Measurements from ENCODE around the gene HTD2. TPM values are rescaled to one million over a fixed set of nuclear protein-coding genes. Genes with fewer than 3 reads are reported as not detected.
"Not testable (repeated sequence)": the region's sequence is repeated elsewhere in the genome, so short reads cannot be mapped to it uniquely, and the experiment has no call there.

HTD2 gene
- total RNA-seq, 1 experiment from 2014 or later, result 13.5 TPM

DNA sequence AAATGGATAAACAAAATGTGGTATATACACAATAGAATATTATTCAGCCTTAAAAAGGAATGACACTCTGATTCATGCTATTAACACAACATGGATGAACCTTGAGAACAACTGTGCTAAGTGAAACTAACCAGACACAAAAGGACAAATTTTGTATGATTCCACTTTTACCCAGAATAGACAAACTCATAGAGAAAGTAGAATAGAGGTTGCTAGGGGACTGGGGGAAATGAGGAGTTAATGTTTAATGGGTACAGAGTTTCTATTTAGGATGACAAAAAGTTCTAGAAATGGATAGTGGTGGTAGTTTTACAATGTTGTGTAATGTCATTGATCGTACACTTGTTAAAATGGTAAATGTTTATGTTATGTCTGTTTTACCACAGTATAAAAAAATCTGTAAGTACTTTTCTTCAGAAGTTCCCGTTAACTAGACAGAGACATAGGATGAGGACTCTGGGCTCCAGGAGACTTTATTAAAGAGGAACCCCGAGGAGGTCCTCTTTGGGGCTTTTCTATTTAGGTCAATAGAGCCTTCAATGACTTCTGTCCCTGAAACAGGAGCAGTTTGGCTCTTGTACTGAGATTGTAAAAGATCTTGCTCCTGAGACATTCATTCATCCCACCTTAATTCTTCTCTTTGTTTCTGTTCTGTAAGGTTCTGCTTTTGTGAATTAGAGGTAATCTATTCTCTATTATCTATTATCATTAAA lies 44.2 kb upstream of the HTD2 start:
- intact Hi-C loops (cut with micrococcal nuclease), result no loop called here
- Histone ChIP-seq H3K9me2 (ENCODE audit: insufficient read depth) (no peaks in the 10 kb centered on the region), H2AFZ (ENCODE audit: low read depth, low read length, poor library complexity, severe bottlenecking) (no peak overlapping the region), H3K4me2 (ENCODE audit: low read length) (no peak overlapping the region), H3K79me2 (ENCODE audit: insufficient read depth, low read length) (no peaks in the 10 kb centered on the region), H3K4me1 (ENCODE audit: control insufficient read depth in 1 of 2, insufficient read depth in 2 of 2, low read length in 2 of 2) (peaks cover 0 to 16% of the 10 kb centered on the region in 2 experiments; a peak in 2 of 4 replicates), H3K27me3 (ENCODE audit: insufficient read depth, low read length) (no peaks in the 10 kb centered on the region), H3K4me3 (replicated peaks in 1 of 2; ENCODE audit: low read depth in 1 of 2, low read length in 2 of 2) (no peak overlapping the region), H3K9me3 (ENCODE audit: control insufficient read depth in 1 of 2, insufficient read depth in 1 of 2, low read depth in 1 of 2, low read length in 2 of 2) (no peaks in the 10 kb centered on the region), H4K20me1 (ENCODE audit: insufficient read depth) (no peaks in the 10 kb centered on the region), H3K9ac (ENCODE audit: low read length) (no peak overlapping the region), H3K27ac (ENCODE audit: low read depth, low read length) (no peak overlapping the region), H3K36me3 (ENCODE audit: control insufficient read depth in 1 of 2, insufficient read depth in 2 of 2, low read length in 2 of 2) (no peaks in the 10 kb centered on the region; a peak in 1 of 4 replicates)
- DNase-seq (ENCODE audit: low read depth, low spot score) (no peak), ATAC-seq (no peak)
- BruUV-seq (replicated peaks), result no TSS peak
- no peak for TF ChIP-seq CEBPB (IDR thresholded peaks at IDR 0.05; ENCODE audit: low read depth)
- TF ChIP-seq FOSL1 (IDR thresholded peaks at IDR 0.05; ENCODE audit: low read depth), result no peak
- ChIA-PET RAD21 (ENCODE audit: low non-redundant PET in 1 of 2, low total read pairs in 2 of 2, uncharacterized antibody in 2 of 2, unreplicated experiment in 2 of 2) (no interaction called here), POLR2A (no interaction called here), CTCF (no interaction called here)

DNA sequence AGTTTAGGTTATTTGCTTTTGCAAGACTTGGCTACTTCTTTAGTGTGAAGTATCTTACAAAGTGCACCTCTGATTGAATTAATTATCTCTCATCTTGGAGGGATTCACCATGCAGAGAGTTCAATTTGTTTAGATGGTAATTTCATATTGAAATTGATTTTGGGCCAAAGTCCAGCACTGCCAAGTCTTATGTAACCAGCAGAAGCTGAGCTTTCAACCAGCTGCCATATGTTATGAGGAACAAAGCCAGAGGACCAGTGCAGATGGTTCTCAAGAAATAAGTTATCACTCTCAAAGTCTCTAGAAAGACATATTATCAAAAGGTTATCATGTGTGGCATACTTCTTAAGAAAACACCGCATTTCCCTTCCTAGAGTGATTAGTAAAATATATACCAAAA lies 39.7 kb upstream of the HTD2 start:
- POLR2A ChIA-PET, result no interaction called here
- no peak overlapping the region for H3K27ac ChIP-seq (ENCODE audit: low read depth, low read length)
- CTCF ChIA-PET, result no interaction called here

GRCh38 chr3:58267543-58267942 lies 38.8 kb upstream of the HTD2 start:
- H3K4me3 ChIP-seq (replicated peaks in 1 of 2; ENCODE audit: low read depth in 1 of 2, low read length in 2 of 2); ATAC-seq; H4K20me1 ChIP-seq (ENCODE audit: insufficient read depth); POLR2A ChIA-PET; DNase-seq (ENCODE audit: low read depth, low spot score); H3K36me3 ChIP-seq (ENCODE audit: control insufficient read depth in 1 of 2, insufficient read depth in 2 of 2, low read length in 2 of 2); H3K9me2 ChIP-seq (ENCODE audit: insufficient read depth); intact Hi-C loops (cut with micrococcal nuclease); H3K9me3 ChIP-seq (ENCODE audit: control insufficient read depth in 1 of 2, insufficient read depth in 1 of 2, low read depth in 1 of 2, low read length in 2 of 2); BruUV-seq (replicated peaks); H3K27me3 ChIP-seq (ENCODE audit: insufficient read depth, low read length); H3K4me2 ChIP-seq (ENCODE audit: low read length); CTCF ChIA-PET; H3K9ac ChIP-seq (ENCODE audit: low read length); H3K27ac ChIP-seq (ENCODE audit: low read depth, low read length); H3K79me2 ChIP-seq (ENCODE audit: insufficient read depth, low read length); H2AFZ ChIP-seq (ENCODE audit: low read depth, low read length, poor library complexity, severe bottlenecking); RAD21 ChIA-PET (ENCODE audit: low non-redundant PET in 1 of 2, low total read pairs in 2 of 2, uncharacterized antibody in 2 of 2, unreplicated experiment in 2 of 2): not testable (repeated sequence)
- H3K4me1 ChIP-seq (ENCODE audit: control insufficient read depth in 1 of 2, insufficient read depth in 2 of 2, low read length in 2 of 2), result peaks cover 11 to 19% of the 10 kb centered on the region in 2 experiments

More for the DNA sequence above, 39.7 kb upstream of the HTD2 start:
- TF ChIP-seq, protein P1, sequence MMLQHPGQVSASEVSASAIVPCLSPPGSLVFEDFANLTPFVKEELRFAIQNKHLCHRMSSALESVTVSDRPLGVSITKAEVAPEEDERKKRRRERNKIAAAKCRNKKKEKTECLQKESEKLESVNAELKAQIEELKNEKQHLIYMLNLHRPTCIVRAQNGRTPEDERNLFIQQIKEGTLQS (IDR thresholded peaks at IDR 0.05), result no peak
- TF ChIP-seq CBX3 (IDR thresholded peaks at IDR 0.05; ENCODE audit: low read depth) (no peak), YY1 (IDR thresholded peaks at IDR 0.05; ENCODE audit: extremely low read depth, insufficient replicate concordance, low read depth, low read length) (no peak), TCF7L2 (IDR thresholded peaks at IDR 0.05; ENCODE audit: borderline replicate concordance, extremely low read depth, insufficient read depth, insufficient read length) (no peak)
- ATAC-seq (no peak), DNase-seq (ENCODE audit: low read depth, low spot score) (no peak)
- RAD21 ChIA-PET (ENCODE audit: low non-redundant PET in 1 of 2, low total read pairs in 2 of 2, uncharacterized antibody in 2 of 2, unreplicated experiment in 2 of 2), result no interaction called here
- Histone ChIP-seq H3K27me3 (ENCODE audit: insufficient read depth, low read length) (no peaks in the 10 kb centered on the region), H3K4me1 (ENCODE audit: control insufficient read depth in 1 of 2, insufficient read depth in 2 of 2, low read length in 2 of 2) (peaks cover 1 to 10% of the 10 kb centered on the region in 2 experiments), H4K20me1 (ENCODE audit: insufficient read depth) (no peaks in the 10 kb centered on the region), H3K9ac (ENCODE audit: low read length) (no peak overlapping the region), H3K79me2 (ENCODE audit: insufficient read depth, low read length) (no peaks in the 10 kb centered on the region), H3K4me3 (replicated peaks in 1 of 2; ENCODE audit: low read depth in 1 of 2, low read length in 2 of 2) (no peak overlapping the region), H3K9me2 (ENCODE audit: insufficient read depth) (no peaks in the 10 kb centered on the region), H3K36me3 (ENCODE audit: control insufficient read depth in 1 of 2, insufficient read depth in 2 of 2, low read length in 2 of 2) (no peaks in the 10 kb centered on the region; a peak in 1 of 4 replicates), H2AFZ (ENCODE audit: low read depth, low read length, poor library complexity, severe bottlenecking) (no peak overlapping the region), H3K4me2 (ENCODE audit: low read length) (no peak overlapping the region), H3K9me3 (ENCODE audit: control insufficient read depth in 1 of 2, insufficient read depth in 1 of 2, low read depth in 1 of 2, low read length in 2 of 2) (no peaks in the 10 kb centered on the region)
- intact Hi-C loops (cut with micrococcal nuclease), result no loop called here
- no TSS peak for BruUV-seq (replicated peaks)
